GM21360 (cell line): ENCODE results near the gene ZNF618.

Source experiments
- ATAC-seq: cut with Tn5 transposase; IDR thresholded peaks from one replicate; pipeline ENCODE4 v1.9.1; 2021; ENCODE audit warnings: mild to moderate bottlenecking, moderate library complexity; ENCODE audit not compliant: unreplicated experiment

Gene ZNF618

DNA sequence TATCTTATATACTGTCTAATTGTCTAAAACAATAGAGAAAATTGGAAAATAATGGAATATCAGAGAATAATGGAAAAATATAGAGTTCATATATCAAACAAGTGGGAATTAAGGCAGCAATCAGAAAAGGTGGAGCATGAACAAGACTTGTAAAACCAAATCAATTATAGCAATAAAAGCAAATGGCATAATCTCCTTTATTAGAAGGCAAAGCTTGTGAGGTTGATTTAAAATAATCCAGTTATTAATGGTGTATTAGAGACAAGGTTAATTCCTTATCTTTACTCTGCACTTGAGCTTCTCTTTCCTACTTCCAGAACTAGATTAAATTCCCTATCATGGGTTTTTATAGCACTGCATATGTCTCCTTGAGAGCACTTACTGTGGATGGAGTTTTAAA is 137.9 kb downstream of the ZNF618 start:
- ATAC-seq = no peak

DNA sequence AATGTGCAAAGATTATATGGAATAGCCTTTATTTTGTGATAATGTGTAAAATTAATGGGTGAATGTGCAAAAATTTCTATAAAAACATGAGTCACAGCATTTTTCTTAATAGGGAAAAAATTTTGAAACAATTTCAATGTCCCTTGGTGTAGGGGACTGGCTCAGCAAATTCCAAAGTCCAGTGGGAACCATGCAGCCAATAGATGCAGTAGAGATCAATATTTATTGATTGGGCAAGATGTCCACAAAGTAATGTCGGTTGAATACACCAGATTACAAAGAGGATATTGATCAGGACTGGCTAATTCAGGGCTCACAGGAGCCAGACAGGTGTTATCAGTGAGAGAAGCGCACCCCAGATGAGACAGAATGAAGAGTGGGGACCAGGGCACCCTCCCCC is 139.5 kb downstream of the ZNF618 start:
- no peak for ATAC-seq

DNA sequence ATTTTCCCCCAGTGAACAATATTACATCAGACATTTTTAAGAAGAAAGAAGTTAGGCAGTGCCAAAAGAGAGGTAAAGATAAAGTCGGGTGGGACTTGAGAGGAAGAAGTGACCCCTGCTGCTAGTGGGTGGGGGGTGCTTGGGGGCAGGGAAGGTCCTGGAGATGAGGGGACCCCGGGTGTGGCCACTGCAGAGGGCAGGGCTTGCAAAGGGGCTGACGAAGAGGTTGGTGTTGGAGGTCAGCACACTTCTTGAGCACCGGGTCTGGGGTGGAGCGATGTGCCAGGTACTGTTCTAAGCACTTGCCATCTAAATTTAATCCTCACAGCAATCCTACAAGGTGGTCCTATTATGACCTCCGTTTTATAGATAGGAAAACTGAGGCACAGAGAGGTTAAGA is 140.0 kb downstream of the ZNF618 start:
- ATAC-seq = no peak

DNA sequence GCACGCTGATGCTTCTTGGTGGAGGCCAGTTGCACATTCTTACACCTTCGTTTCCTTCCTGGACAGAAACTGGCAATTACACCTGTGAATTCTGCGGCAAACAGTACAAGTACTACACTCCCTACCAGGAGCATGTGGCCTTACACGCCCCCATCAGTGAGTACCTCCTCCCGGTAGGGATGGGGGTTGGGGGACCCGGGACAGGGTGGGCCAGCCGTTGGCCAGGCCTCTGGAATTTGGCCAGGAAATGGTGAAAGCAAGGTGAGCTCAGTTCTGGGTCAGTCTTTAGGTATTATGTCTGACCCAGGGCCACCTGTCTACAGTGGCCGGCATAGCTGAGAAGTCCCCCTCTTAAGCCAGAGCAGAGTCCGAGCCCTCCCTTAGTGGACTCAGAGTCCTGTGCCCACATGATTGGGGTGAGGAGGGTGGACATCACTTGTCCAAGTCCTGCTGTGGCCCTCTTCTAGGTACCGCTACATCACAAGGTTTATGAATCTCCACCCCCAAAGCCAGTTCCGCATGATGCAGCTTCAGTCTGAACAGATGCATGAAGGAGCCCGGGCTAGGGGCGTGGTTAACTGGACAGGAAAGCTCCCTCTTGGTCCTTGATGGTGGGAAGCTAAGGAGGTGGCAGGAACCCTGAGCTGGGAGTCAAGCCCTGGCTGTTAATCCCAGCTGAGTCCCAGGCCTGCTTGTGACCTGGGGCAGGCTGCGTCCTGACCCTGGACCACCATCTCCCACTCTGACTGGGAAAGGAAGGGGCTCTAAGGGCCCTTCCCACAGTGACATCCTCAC is 140.7 kb downstream of the ZNF618 start:
- ATAC-seq = no peak

DNA sequence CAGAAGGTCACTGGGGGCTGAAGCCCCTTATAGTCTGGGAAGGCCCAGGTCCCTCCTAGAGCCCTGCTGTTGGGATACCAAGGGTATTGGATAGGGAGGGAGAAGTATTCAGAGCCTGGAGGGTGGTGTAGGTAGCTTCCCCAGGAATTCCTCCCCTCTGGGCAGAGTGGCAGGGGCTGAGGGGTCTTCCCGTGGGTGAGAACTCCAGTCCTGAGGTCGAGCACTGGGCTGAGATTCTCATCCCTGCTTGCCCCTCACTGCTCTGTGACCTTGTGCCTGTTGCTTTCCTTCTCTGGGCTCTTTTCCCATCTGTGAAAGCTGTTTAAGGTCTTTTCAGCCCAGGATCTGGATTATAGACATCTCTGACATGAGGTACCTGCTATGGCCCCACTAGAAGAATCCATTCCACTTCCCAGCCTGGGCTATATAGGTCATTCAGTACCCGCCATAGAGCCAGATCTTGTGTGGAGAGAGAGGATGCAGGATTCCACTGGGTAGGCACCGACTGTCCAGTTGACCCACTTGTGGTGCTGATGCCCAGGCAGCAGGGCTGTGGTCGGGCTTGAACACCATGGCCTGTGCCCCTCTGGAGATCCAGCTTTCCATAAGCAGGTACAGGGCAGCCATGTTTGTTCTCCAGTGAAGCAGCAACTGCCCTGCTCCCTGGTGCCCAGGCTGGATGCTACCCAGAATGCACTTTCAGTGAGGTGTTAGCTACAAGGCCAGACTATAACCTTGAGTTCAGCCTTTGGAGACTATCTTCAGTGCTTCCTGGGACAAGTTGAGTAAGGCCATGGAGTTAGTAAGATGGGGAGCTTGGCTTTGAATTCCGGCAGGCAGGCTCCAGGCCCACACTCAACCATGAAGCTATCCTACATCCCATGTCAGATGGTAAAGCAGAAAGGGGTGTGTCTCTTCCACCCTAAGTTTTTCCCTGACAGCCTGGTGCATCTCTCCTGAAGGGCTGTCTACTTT is 141.9 kb downstream of the ZNF618 start:
- ATAC-seq = no peak

DNA sequence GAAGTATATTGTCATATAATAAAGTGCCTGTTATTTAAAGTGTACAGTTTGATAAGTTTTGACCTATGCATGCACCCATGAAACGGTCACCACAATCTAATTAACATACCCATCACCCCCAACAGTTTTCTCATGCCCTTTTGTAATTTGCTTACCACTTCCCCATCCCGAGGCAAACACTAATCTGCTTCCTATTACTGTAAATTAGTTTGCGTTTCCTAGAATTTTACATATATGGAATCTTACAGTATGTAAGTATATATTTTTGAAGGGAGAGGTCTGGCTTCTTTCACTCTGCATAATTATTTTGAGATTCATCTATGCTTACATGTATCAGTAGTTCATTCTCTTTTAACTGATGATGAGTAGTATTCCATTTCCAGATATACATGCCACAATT is 145.5 kb downstream of the ZNF618 start:
- no peak for ATAC-seq

DNA sequence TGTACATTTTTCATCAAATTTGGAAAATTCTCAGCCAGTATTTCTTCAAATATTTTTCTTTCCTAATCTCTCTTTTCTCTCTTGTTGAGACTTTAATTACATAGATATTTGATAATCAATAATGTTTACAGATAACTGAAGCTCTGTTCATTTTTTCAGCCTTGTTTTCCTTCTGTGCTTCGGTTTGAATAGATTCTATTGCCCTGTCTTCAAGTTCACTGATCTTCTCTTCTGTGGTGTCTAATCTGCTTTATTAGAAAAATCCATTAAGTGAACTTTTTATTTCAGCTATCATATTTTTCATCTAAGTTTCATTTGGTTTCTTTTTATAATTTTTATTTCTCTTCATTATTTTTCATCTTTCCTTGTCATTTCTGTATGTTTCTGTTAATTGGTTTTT is 147.9 kb downstream of the ZNF618 start:
- no peak for ATAC-seq

DNA sequence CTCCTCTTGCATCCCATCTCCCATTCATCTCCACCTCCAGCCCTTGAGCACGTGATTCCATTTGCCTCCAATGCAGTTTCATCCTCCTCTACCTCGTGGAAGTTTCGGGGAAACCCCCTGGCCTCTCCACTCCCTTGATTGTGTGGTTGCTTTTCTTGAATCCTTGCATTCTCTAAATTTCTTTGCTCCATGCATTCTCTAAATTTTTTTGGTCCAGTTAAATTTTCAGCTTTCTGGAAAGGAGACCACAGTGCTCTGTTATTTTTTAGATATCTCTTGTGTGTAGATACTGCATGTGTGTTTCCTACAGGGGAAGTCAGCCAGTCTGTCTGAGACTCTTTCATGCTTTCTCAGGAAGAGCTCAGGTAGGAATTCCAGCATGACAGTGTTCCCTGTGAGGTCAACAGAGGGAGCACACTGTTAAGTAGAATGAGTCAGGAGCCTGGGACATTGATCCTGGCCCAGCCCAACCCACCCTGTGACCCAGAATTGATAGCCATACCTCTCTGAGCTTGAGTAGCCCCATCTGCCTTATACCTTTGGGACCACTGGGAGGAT is 149.2 kb downstream of the ZNF618 start:
- no peak for ATAC-seq

DNA sequence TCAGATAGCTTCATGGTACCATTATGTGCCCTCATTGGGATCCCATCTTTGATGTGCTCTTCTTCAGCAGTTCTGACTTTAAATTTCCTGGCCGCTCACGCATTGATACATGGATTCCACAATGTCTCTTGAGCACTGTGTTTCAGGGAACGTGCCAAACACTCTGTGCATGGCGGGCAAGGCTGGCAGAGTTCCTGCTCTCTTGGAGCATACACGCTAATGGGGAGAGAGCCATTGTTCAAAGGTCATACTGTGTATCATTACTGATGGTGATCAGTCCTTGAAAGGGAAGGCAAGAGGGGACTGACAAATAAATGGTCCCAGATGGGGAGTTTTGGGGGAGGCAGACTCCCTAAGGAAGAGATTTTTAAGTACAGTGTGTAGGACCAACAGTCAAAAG is 149.7 kb downstream of the ZNF618 start:
- no peak for ATAC-seq

DNA sequence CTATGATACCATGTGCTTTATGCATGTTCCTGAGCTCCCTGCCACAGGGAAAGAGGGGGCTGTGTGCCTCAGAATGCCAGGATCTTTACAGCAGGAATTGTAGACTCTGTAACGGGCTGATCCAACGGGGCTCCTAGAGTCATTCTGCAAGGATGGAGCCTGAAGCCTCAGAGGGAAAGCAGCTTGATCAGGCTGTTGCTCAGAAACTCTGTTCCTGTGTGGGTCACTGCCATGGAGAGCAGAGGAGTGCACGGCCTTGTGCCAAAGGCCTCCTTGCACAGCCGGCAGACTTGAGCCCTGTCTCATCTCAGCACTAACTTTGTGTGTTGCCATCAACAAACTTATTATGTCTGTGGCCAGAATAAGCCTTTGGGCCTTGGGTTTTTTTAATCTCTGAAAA is 150.2 kb downstream of the ZNF618 start:
- no peak for ATAC-seq

DNA sequence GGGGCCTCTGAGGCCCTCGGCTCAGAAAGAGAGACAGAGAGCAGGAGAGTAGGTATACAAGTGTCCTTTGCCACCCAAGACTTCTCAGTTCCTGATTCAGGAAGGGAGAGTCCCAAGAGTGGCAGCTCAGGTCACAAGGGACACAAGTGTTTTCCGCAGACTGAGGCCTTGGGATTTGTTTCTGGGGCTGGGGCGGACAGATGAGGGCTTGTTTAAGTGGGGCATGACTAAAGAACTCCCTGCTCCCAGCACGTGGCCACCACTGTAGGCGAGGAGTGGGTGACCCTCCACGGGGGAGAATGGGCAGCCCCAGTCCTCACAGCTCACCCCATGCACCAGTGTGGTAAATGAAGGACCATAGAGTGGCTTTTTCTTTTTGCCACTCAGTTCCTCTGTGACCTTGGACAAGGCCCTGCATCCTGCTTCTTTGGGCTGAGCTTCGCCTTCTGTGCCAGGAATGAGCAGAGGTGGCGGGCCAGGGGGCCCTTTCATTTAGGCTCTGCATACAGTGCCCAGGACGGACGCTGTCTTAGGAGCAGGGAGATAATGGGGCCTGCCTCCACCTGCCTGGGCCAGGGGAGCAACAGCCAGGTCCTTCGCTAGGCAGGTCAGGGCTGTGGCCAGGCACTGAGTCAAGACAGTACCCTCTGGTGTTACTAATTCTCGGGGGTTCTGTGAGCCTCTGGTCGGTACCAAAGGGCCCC is 151.2 kb downstream of the ZNF618 start:
- no peak for ATAC-seq

DNA sequence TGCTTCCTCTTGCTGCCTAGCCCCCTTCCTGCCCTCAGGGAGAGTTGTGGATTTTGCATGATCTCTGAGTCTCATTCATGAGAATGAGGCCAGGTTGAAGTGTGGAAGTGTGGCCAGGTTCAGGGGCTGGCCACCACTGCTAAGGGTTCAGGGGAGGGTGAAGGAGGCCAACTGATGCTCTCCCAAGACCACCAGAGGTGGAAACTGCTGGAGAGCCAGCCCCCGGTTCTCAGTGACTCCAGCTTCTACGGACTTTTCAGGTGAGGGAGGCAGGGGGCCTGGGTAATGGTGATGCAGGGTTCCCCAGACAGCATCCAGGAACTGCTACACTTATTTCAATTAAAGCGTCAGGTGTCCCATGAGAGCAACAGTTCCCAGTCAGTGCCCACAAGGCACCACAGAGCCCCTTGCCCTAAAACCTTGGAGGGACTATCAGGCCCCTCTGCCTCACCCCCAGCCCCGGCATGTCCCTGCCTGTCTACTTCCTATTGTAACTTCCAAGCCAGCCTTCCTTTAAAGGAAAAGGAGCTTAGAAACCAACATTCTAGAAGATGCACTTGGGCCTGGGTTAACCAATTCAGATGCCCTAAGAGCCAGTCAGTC is 151.9 kb downstream of the ZNF618 start:
- no peak for ATAC-seq

DNA sequence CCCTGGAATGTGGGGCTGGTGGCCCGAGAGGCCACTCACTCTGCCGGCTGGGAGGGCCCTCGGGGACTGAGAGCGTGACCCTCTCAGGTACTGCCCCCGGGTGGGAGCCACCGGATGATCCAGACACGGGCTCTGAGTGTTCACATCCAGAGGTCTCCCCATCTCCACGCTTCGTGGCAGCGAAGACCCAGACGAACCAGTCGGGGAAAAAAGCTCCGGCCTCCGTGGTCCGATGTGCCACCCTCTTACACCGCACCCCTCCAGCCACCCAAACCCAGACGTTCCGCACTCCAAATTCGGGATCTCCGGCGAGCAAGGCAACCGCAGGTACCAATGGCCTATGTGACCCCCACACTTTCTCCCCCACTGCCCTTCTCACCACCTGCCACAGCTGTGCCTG is 152.5 kb downstream of the ZNF618 start:
- ATAC-seq = no peak

DNA sequence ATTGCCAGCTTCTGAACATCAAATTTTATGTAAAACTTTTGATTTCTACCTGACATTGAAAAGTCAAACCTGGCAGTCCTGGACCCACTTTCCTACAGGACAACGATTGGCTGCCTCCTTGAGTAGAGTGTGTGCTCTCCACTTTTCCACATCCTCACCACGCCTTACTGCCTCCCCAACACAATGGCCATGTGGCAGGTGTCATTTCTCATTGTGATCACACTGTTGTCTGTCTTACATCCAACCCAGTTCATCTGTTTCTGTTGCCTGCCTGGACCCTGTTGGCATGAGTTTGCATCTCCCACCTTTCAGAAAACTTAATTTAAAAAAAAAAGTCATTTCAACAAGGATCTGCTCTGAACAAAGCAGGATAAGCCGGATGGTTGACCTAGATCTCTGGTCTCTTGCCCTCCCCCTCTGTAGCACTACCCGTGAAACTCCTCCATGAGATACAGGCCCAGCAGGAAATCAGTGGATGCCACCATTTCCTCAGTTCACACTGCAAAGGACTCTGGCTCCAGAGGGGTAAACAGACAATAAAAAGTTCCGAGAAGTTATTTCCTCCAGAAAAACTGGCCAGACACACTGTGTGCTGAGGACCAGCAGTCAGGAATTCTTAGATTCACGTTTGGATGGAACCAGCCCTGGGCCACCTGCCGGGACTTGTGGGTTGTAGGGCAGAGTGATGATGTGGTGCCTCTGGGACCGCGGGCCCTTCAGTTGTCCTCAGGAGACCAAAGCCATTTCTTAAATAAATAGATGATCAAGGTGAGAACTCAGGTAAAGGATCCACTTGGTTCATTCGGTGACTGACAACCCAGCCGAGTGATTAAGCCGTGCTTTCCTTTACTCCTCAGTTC is 153.4 kb downstream of the ZNF618 start:
- ATAC-seq = no peak

DNA sequence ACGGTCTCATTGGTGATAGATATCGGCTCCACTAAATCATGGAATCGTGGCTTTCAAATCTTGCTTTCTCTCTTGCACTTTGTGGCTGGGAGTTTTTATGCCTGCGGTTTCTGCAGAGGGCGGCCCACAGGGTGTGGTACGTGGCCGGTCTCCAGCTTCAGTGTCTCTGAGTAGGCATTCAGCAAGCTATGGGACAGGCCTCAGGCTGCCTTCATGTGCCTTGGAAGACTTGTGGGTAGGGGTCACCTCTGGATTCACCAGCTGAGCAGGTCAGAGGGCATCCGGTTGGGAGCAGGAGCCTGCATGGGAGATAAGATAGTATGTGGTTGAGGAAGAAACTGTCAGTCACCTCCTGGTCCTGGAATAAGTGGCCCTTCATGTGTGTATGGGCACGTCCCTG is 154.3 kb downstream of the ZNF618 start:
- no peak for ATAC-seq

DNA sequence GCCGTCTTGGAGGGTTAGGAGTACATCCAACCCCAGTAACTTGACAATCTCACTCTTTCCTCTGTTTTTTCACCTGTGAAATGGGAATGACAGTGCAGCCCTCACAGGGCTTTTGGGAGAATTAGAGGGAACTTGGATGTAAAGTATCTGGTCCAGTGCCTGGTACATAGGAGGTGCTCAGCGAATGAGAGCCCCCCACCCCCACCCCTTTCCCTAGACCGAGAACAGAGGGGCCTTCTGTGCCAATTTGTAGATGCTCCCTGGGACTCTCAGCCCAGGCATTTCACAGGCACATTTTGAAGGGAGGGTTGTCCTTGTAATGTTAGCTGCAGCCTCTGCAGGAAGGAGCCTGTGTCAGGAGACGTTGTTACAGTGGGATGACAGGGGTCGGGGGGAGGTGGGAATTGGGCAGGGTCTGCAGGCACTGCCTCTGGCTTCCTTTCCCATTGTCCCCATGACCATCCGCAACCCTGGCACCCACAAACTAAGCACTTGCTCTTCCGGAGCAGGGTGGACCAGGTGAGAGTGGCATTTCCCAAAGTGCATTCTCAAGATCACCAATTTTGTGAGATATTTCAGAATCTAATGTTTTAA is 155.0 kb downstream of the ZNF618 start:
- ATAC-seq = no peak

DNA sequence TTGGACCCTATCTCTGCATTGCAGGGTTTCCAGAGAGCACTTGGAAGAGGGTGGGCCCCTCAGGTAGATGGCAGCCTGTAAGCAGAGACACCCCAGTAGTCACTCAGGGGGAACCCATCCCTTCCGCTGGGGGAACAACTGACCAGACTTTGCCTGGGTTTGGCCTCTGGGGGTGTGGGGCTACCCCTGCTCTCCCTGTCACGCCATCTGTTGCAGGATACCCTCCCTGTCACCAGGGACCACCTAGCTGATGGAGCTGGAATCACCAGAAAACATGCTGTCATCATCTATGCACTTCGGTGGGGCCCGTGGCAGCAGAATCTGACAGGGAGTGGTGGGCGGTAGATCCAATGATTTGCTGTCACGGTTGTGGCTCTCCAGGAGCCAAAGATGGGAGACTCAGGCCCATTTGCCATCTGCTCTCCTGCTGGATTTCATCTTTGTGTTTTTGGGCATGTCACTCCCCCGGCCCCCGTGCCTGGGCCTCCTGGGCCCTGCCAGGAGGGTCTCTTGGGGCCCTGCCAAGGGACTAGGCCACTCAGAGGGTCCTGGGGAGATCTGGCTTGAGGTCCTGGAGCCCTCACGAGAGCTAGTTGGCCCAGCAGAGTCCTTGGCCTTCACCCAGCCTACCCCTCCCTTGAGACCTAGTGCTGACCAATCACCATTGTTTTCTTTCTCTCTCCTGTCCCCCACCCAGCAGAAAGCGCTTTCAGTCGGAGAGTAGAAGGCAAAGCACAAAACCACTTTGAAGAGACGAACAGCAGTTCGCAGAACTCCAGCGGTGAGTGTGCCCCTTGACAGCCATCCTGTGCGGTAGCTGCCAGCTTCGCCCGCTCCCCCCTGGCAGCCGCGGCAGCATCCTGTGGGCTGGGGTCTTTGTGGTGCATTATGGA is 156.1 kb downstream of the ZNF618 start:
- no peak for ATAC-seq

DNA sequence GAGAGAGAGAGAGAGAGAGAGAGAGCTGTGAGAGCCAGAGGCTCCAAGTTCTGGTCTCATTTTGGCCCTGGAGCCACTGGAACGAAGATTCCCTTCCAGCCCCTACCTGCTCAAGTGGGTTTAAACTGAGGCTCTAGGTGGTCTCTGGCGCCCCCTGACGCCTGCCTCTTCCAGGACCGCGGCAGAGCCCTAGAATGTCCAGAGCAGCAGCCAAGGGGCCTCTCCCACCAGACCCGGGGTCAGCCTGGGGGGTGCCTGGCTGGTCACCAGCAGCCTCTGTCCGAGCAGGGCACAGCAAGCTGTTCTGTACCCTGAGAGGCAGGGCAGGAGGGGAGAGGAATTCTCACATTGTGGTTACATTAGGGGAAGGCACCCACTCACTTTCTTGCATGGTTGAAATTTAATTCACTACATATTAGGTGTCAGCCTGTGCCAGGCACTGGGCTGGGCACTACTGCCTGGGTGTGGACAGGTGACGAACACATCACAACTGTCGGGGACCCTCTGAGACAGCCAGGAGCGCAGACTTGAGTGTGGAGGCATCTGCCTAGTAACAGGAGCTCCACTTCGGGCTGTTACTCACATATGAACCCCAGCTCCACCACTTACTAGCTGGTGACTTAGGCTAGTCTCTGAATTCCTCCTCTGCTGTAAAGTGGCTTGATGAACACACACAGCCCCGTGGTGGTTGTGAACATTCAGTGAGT is 157.4 kb downstream of the ZNF618 start:
- no peak for ATAC-seq
